IMR-90 (cell line): ENCODE measurements around the gene CEP68.

ENCODE experiments used
- BHLHE40 ChIP-seq: fragments of 150-350 bp; IDR thresholded peaks from 2 replicates; pipeline ENCODE4 v1.6.1; 2016; ENCODE audit warnings: mild to moderate bottlenecking, low read depth, low read length
- FOS ChIP-seq: fragments of 150-350 bp; IDR thresholded peaks from 2 replicates; pipeline ENCODE4 v1.6.1; 2016; ENCODE audit warnings: low read depth, low read length
- MXI1 ChIP-seq: IDR thresholded peaks from 2 replicates; pipeline ENCODE4 v1.6.1; 2012; ENCODE audit warnings: low read depth, mild to moderate bottlenecking, low read length, moderate library complexity, borderline replicate concordance
- NFE2L2 ChIP-seq: fragments of 150-350 bp; IDR thresholded peaks from 2 replicates; pipeline ENCODE4 v1.6.1; 2016; ENCODE audit warnings: low read depth, mild to moderate bottlenecking, low read length
- POLR2A ChIP-seq: IDR thresholded peaks from 2 replicates; pipeline ENCODE4 v1.6.1; 2012; ENCODE audit warnings: mild to moderate bottlenecking, low read depth, low read length
- RAD21 ChIP-seq: IDR thresholded peaks from 2 replicates; pipeline ENCODE4 v1.6.1; 2012; ENCODE audit warnings: low read length, improper control_type of control experiment
- RCOR1 ChIP-seq: IDR thresholded peaks from 2 replicates; pipeline ENCODE4 v1.6.1; 2012; ENCODE audit warnings: mild to moderate bottlenecking, low read length, improper control_type of control experiment; ENCODE audit not compliant: insufficient replicate concordance
- SMC3 ChIP-seq: fragments of 150-350 bp; IDR thresholded peaks from 2 replicates; pipeline ENCODE4 v1.6.1; 2016; ENCODE audit warnings: low read depth, mild to moderate bottlenecking, antibody characterized with exemption, low read length, moderate library complexity
- TF ChIP-seq, protein P1 (sequence below): conservative IDR thresholded peaks from 2 replicates; pipeline ENCODE4 v1.5.1; 2012; ENCODE audit warnings: mild to moderate bottlenecking, low read depth, low read length, improper control_type of control experiment

DNA sequence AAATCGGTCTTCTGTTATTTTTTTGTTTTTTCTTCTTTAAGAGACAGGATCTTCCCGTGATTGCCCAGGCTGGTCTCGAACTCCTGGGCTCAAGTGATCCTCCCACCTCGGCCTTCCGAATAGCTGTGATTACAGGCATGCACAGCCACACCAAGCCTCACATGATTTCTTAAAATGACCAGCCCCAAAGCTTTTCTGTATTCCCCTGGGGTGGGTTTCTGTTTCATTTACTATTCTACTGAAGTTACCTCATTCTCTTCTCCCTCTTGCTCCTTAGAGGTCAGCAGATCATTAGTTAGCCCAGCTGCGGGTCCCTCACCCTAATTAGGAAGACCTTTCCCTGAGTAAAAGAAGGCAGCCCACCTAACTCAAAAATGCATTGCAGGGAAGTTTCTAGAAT is 39.4 kb upstream of the CEP68 start:
- TF ChIP-seq, protein P1, sequence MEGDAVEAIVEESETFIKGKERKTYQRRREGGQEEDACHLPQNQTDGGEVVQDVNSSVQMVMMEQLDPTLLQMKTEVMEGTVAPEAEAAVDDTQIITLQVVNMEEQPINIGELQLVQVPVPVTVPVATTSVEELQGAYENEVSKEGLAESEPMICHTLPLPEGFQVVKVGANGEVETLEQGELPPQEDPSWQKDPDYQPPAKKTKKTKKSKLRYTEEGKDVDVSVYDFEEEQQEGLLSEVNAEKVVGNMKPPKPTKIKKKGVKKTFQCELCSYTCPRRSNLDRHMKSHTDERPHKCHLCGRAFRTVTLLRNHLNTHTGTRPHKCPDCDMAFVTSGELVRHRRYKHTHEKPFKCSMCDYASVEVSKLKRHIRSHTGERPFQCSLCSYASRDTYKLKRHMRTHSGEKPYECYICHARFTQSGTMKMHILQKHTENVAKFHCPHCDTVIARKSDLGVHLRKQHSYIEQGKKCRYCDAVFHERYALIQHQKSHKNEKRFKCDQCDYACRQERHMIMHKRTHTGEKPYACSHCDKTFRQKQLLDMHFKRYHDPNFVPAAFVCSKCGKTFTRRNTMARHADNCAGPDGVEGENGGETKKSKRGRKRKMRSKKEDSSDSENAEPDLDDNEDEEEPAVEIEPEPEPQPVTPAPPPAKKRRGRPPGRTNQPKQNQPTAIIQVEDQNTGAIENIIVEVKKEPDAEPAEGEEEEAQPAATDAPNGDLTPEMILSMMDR, result no peak
- TF ChIP-seq NFE2L2 (no peak), BHLHE40 (no peak), SMC3 (no peak), FOS (no peak), POLR2A (no peak), MXI1 (no peak), RAD21 (no peak), RCOR1 (no peak)
